ENCODE measurements around the gene THSD7A. TPM values are rescaled to one million over a fixed set of nuclear protein-coding genes. Genes with fewer than 3 reads are reported as not detected.

The THSD7A gene
- polyA plus RNA-seq, 6 donors from 2014 or later, result not detected

GRCh38 chr7:11788568-11788967 lies 43.4 kb downstream of the THSD7A start:
- H3K4me3 Mint-ChIP-seq, result no peak overlapping the region
- no peak overlapping the region for H3K27ac Mint-ChIP-seq
- peaks cover 0 to 4% (median 0%) of the 10 kb centered on the region in 3 donors for H3K27me3 Mint-ChIP-seq
- H3K9me3 Mint-ChIP-seq, result peaks cover 0 to 3% (median 0%) of the 10 kb centered on the region in 7 donors
- H3K36me3 Mint-ChIP-seq, result no peaks in the 10 kb centered on the region
- H3K4me1 Mint-ChIP-seq, result no peaks in the 10 kb centered on the region
- ATAC-seq (ENCODE audit: low read depth in 2 of 2) (no peak), DNase-seq (no peak)

DNA sequence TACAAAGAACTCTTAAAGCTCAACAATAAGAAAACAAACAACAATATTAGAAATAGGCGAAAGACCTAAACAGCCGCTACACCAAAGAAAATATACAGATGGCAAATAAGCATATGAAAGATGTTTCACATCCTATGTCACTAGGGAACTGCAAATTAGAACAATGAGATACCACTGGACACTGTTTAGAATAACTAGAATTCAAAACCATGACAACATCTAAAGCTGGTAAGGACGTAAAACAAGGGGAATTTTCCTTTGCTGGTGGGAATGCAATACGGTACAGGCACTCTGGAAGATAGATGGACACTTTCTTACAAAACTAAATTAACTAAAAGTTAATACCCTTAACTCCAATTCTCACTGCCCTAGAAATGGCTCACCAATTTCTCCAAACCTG lies 44.5 kb downstream of the THSD7A start:
- DNase-seq (no peak), ATAC-seq (ENCODE audit: low read depth in 2 of 2) (no peak)
- Mint-ChIP-seq H3K9me3 (peaks cover 0 to 3% (median 0%) of the 10 kb centered on the region in 7 donors), H3K27me3 (peaks cover 0 to 4% (median 0%) of the 10 kb centered on the region in 3 donors), H3K36me3 (no peaks in the 10 kb centered on the region), H3K4me1 (no peaks in the 10 kb centered on the region), H3K4me3 (no peak overlapping the region), H3K27ac (no peak overlapping the region)

DNA sequence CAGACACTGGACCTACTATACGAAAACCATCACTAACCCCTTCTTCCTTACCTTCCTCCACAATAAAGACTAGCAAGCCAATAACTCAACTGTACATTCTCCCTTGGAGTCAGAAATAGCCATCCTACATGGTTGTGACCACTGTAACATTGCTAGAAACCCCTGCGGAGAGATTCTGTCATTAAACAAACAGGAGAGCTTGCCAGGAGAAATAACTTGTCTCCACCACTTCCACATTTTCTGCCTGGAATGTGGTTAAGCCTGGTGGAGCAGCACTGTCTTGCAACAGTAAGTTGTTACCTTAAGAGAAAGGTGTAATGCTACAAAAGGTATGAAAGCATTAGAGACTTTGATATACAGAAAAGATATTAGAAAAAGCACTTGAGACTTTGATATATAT lies 45.8 kb downstream of the THSD7A start:
- H3K27me3 Mint-ChIP-seq, result peaks cover 0 to 4% (median 0%) of the 10 kb centered on the region in 3 donors
- no peak overlapping the region for H3K4me3 Mint-ChIP-seq
- ATAC-seq (ENCODE audit: low read depth in 2 of 2), result no peak
- H3K27ac Mint-ChIP-seq, result no peak overlapping the region
- no peaks in the 10 kb centered on the region for H3K36me3 Mint-ChIP-seq
- DNase-seq, result no peak
- peaks cover 0 to 3% (median 0%) of the 10 kb centered on the region in 7 donors for H3K9me3 Mint-ChIP-seq
- no peaks in the 10 kb centered on the region for H3K4me1 Mint-ChIP-seq

GRCh38 chr7:11784769-11785536 lies 47.0 kb downstream of the THSD7A start:
- no peak for ATAC-seq (ENCODE audit: low read depth in 2 of 2)
- H3K27ac Mint-ChIP-seq, result no peak overlapping the region
- H3K9me3 Mint-ChIP-seq, result peaks cover 0 to 3% (median 0%) of the 10 kb centered on the region in 7 donors
- H3K4me3 Mint-ChIP-seq, result no peak overlapping the region
- H3K27me3 Mint-ChIP-seq, result peaks cover 0 to 4% (median 0%) of the 10 kb centered on the region in 3 donors
- no peaks in the 10 kb centered on the region for H3K36me3 Mint-ChIP-seq
- DNase-seq, result no peak
- H3K4me1 Mint-ChIP-seq, result no peaks in the 10 kb centered on the region

DNA sequence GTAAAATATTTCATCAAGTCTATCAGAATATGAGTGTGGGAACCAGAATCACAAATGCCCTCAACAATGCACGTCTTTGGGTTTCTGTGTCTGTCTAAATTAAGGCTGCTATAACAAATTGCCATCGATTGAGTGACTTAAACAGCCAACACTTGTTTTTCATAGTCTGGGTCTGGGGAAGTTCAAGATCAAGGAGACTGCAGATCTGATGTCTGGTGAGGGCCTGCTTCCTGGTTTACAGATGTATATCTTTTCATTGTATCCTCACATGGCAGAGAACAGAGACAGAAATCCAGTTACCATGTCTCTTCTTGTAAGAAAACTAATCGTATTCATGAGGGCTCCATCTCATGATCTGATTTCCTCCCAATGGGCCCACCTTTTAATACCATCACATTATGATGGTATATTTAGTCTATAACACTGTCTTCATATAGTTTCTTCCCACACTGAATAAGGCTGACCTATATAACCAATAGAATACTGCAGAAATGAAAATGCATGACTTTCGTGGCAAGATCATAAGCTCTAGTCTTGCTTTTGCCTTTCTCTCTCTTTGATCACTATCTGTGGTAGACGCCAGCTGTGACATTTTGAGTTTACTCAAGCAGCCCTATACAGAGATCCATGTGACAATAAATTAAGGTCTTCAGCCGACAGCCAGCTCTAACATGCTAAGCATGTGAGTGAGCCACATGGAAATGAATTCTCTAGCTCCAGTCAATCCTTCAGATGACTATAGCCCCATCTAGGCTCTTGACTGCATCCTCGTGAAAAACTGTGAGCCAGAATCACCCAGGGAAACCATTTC lies 51.9 kb downstream of the THSD7A start:
- H3K4me3 Mint-ChIP-seq, result no peak overlapping the region
- peaks cover 0 to 1% (median 0%) of the 10 kb centered on the region in 7 donors for H3K9me3 Mint-ChIP-seq
- DNase-seq (no peak), ATAC-seq (ENCODE audit: low read depth in 2 of 2) (no peak)
- no peaks in the 10 kb centered on the region for H3K4me1 Mint-ChIP-seq
- H3K27me3 Mint-ChIP-seq, result no peaks in the 10 kb centered on the region
- H3K36me3 Mint-ChIP-seq, result no peaks in the 10 kb centered on the region
- H3K27ac Mint-ChIP-seq, result no peak overlapping the region

- ATAC-seq (ENCODE audit: low read depth in 2 of 2), result no peak
- H3K36me3 Mint-ChIP-seq, result no peaks in the 10 kb centered on the region
- H3K27ac Mint-ChIP-seq, result no peak overlapping the region
Measured at GRCh38 chr7:11776039-11776438, 56.0 kb downstream of the THSD7A start.

GRCh38 chr7:11775401-11775800 lies 56.6 kb downstream of the THSD7A start:
- no peaks in the 10 kb centered on the region for H3K27me3 Mint-ChIP-seq
- no peaks in the 10 kb centered on the region for H3K36me3 Mint-ChIP-seq
- DNase-seq, result no peak
- no peak for ATAC-seq (ENCODE audit: low read depth in 2 of 2)
- H3K4me1 Mint-ChIP-seq, result no peaks in the 10 kb centered on the region
- no peak overlapping the region for H3K4me3 Mint-ChIP-seq
- H3K9me3 Mint-ChIP-seq, result peaks cover 0 to 4% (median 0%) of the 10 kb centered on the region in 7 donors
- H3K27ac Mint-ChIP-seq, result no peak overlapping the region

More at GRCh38 chr7:11776039-11776438, 56.0 kb downstream of the THSD7A start:
- Mint-ChIP-seq H3K27me3 (no peaks in the 10 kb centered on the region), H3K4me1 (no peaks in the 10 kb centered on the region), H3K4me3 (no peak overlapping the region), H3K9me3 (peaks cover 0 to 4% (median 0%) of the 10 kb centered on the region in 7 donors)
- no peak for DNase-seq

DNA sequence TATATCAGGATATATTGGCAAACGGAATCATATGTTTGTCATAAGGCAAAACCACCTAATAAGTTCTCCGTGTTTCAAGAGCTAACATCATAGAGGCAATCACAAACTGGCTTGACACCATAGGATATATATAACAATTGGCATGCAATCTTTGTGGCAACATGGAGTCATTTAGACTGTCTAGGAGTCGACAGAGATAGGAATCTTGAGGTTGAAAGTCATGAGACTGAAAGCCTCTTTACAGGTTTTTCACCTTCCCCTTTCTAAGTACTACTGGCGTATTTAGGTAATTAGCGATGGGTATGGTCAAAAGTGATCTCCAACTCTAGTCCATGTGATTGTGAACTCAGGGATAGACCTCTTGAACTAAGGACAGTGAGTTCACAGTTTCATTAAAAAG lies 63.7 kb downstream of the THSD7A start:
- H3K27me3 Mint-ChIP-seq, result no peaks in the 10 kb centered on the region
- DNase-seq (no peak), ATAC-seq (ENCODE audit: low read depth in 2 of 2) (no peak)
- H3K27ac Mint-ChIP-seq, result no peak overlapping the region
- no peak overlapping the region for H3K4me3 Mint-ChIP-seq
- no peaks in the 10 kb centered on the region for H3K36me3 Mint-ChIP-seq
- peaks cover 0 to 4% (median 0%) of the 10 kb centered on the region in 7 donors for H3K9me3 Mint-ChIP-seq
- no peaks in the 10 kb centered on the region for H3K4me1 Mint-ChIP-seq

- ATAC-seq (ENCODE audit: low read depth in 2 of 2) (no peak), DNase-seq (no peak)
- Mint-ChIP-seq H3K4me3 (no peak overlapping the region), H3K4me1 (no peaks in the 10 kb centered on the region), H3K36me3 (no peaks in the 10 kb centered on the region), H3K27me3 (no peaks in the 10 kb centered on the region), H3K9me3 (peaks cover 0 to 4% (median 0%) of the 10 kb centered on the region in 7 donors), H3K27ac (no peak overlapping the region)
Measured at GRCh38 chr7:11767148-11767547, 64.8 kb downstream of the THSD7A start.

DNA sequence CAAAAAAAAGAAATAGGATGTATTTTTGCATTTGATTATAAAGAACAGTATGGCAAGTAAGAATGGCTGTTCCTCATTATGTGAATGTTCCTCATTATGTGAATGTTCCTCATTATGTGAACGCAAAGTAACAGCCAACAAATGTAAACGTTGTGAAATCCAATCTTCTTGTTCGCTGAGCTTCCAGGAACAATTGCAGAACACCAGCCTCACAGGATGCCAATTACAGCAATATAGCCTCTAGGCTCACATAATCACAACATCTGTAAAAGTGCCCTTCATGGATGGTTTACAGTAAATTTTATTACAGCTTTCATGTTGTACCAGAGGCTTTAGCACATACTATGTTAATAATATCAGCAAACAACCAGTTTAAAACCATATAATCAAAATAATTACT lies 71.6 kb downstream of the THSD7A start:
- no peak overlapping the region for H3K4me3 Mint-ChIP-seq
- DNase-seq, result no peak
- no peak for ATAC-seq (ENCODE audit: low read depth in 2 of 2)

DNA sequence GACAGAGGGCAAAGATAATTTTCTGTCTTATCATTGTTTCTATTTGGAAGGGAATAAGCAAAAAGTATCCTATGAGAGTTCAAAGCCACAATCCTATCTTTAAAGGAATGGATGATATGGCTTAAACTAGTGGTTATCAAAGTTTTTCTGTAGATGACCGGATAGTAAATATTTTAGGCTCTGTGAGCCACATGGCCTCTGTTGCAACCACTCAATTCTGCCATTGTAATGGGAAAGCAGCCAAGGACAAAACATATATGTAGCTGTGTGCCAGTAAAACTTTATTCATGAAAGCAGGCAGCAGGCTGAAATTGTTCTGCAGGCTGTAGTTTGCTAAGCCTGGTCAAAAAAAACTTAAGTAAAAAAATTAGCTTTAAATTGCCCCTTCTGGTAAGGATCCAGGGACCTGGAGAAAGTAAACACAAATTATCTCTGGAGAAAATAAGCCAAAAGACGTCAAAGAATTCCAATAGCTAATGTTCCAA lies 73.3 kb downstream of the THSD7A start:
- no peak for ATAC-seq (ENCODE audit: low read depth in 2 of 2)
- Mint-ChIP-seq H3K27me3 (no peaks in the 10 kb centered on the region), H3K9me3 (peaks cover 0 to 3% (median 0%) of the 10 kb centered on the region in 7 donors), H3K4me3 (no peak overlapping the region), H3K4me1 (no peaks in the 10 kb centered on the region), H3K27ac (no peak overlapping the region), H3K36me3 (no peaks in the 10 kb centered on the region)
- no peak for DNase-seq

More for the DNA sequence above, 71.6 kb downstream of the THSD7A start:
- no peaks in the 10 kb centered on the region for H3K4me1 Mint-ChIP-seq
- H3K9me3 Mint-ChIP-seq, result peaks cover 0 to 3% (median 0%) of the 10 kb centered on the region in 7 donors
- no peaks in the 10 kb centered on the region for H3K36me3 Mint-ChIP-seq
- no peak overlapping the region for H3K27ac Mint-ChIP-seq
- H3K27me3 Mint-ChIP-seq, result no peaks in the 10 kb centered on the region

DNA sequence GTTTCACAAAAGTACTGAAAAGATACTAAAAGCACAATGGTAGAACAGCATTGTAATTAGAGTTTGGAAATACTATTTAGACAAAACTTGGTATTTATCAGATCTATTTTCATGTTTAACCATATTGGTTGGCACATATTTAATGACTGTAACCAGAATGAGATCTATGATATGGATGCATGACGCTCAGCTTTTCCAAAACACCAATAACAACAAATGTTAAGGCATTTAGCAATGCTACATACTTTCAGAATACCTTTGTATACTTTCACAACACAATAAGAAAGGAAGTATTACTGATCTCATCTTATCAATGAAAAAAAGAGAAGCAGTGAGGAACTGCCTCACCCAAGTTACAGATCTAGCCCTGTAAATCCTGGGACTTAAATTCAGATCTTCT lies 74.8 kb downstream of the THSD7A start:
- no peak for DNase-seq
- Mint-ChIP-seq H3K27ac (no peak overlapping the region), H3K27me3 (no peaks in the 10 kb centered on the region), H3K36me3 (no peaks in the 10 kb centered on the region), H3K9me3 (peaks cover 0 to 1% (median 0%) of the 10 kb centered on the region in 7 donors), H3K4me1 (no peaks in the 10 kb centered on the region), H3K4me3 (no peak overlapping the region)
- ATAC-seq (ENCODE audit: low read depth in 2 of 2), result no peak

GRCh38 chr7:11754933-11755332 lies 77.1 kb downstream of the THSD7A start:
- Mint-ChIP-seq H3K27ac (no peak overlapping the region), H3K4me1 (no peaks in the 10 kb centered on the region), H3K36me3 (no peaks in the 10 kb centered on the region), H3K27me3 (no peaks in the 10 kb centered on the region), H3K9me3 (peaks cover 0 to 1% (median 0%) of the 10 kb centered on the region in 7 donors), H3K4me3 (no peak overlapping the region)
- ATAC-seq (ENCODE audit: low read depth in 2 of 2) (no peak), DNase-seq (no peak)

GRCh38 chr7:11754123-11754522 lies 77.9 kb downstream of the THSD7A start:
- Mint-ChIP-seq H3K4me1 (no peaks in the 10 kb centered on the region), H3K36me3 (no peaks in the 10 kb centered on the region), H3K27me3 (no peaks in the 10 kb centered on the region), H3K4me3 (no peak overlapping the region), H3K9me3 (peaks cover 0 to 1% (median 0%) of the 10 kb centered on the region in 7 donors), H3K27ac (peak overlapping the region in 1 of 6 donors; percentile 31)
- no peak for DNase-seq
- ATAC-seq (ENCODE audit: low read depth in 2 of 2), result no peak
